Kidney (tissue), 14 donors: ENCODE data around the gene POC1B. TPM values are rescaled to one million over a fixed set of nuclear protein-coding genes. Genes with fewer than 3 reads are reported as not detected.

Experiments used
- DNase-seq, 5 donors: peaks; one replicate each; pipeline ENCODE4 v3.0.0-alpha.2; 2013 to 2020
- FAIRE-seq: peaks from 2 replicates; lab custom pipeline; 2012; peaks lifted over from hg19 to GRCh38; lab: Jason Lieb, UNC
- H3K27ac ChIP-seq, 2 donors: one replicate each; pipeline ENCODE4 v1.7.0; 2013; ENCODE audit warnings: low read depth in 2 of 2, low read length in 2 of 2, inconsistent platforms in 1 of 2
- H3K27me3 ChIP-seq: one replicate; pipeline ENCODE4 v1.7.1; 2013; ENCODE audit warnings: low read length, inconsistent platforms; ENCODE audit not compliant: control insufficient read depth, insufficient read depth
- H3K36me3 ChIP-seq, 3 donors: one replicate each; pipeline versions ENCODE4 v1.7.0 to v1.7.1; 2013; ENCODE audit warnings: low read length in 3 of 3, control low read depth in 1 of 3, inconsistent platforms in 1 of 3; ENCODE audit not compliant: insufficient read depth in 3 of 3, control insufficient read depth in 2 of 3
- H3K4me1 ChIP-seq, 3 donors: one replicate each; pipeline versions ENCODE4 v1.7.0 to v1.7.1; 2013; ENCODE audit warnings: low read length in 3 of 3, inconsistent platforms in 1 of 3, low read depth in 1 of 3; ENCODE audit not compliant: control insufficient read depth in 2 of 3, insufficient read depth in 2 of 3
- H3K4me3 ChIP-seq, 3 donors: one replicate each; pipeline versions ENCODE4 v1.7.0 to v1.8.1; 2013; ENCODE audit warnings: low read length in 3 of 3, control low read depth in 1 of 3, inconsistent platforms in 1 of 3
- H3K9ac ChIP-seq, 3 donors: one replicate each; pipeline versions ENCODE4 v1.7.0 to v1.7.1; 2013; ENCODE audit warnings: low read length in 3 of 3, control low read depth in 1 of 3, inconsistent platforms in 1 of 3
- H3K9me3 ChIP-seq, 3 donors: one replicate each; pipeline versions ENCODE4 v1.7.0 to v1.7.1; 2013; ENCODE audit warnings: low read length in 3 of 3, control low read depth in 1 of 3, inconsistent platforms in 1 of 3; ENCODE audit not compliant: control insufficient read depth in 2 of 3, insufficient read depth in 1 of 3
- CTCF ChIP-seq: IDR thresholded peaks from 3 replicates; pipeline ENCODE4 v1.5.1; 2012; ENCODE audit warnings: mild to moderate bottlenecking, moderate library complexity, borderline replicate concordance; ENCODE audit not compliant: insufficient read depth; ENCODE audit errors: extremely low read depth
- intact Hi-C: fragments of 100-400 bp; cut with DNase I; formaldehyde crosslinking; loops from one replicate; pipeline ENCODE4 v1.11.1; 2022
- polyA plus RNA-seq: library from polyadenylated mRNA; stranded (reverse); fragments of 350-450 nt; fragmentation: Illumina TruSeq; extraction: RNeasy Lipid Tissue Mini Kit (QIAGEN cat#74804); gene quantifications from one replicate; pipeline ENCODE4 v1.2.3, GENCODE V29; 2014; ENCODE audit warnings: low read depth, low replicate concordance; ENCODE audit not compliant: insufficient read depth
- total RNA-seq: library from RNA; stranded (reverse); fragmentation: NEBNext Ultra II Directional; extraction: Animal tissue kit (Norgen Biotek cat#: 25700); gene quantifications from one replicate; pipeline ENCODE4 v1.2.1, GENCODE V29; 2021
- donor health status: control.
- donor health status: control.
- donor health status: control.
- donor health status: control.
- donor health status: control.
- donor health status: DM: yes; HTN: yes; CAD: no.
- donor health status: Normal renal cell carcinoma (clear cell type).

POC1B gene
- total and polyA plus RNA-seq, 2 donors from 2014 or later, result 11.7 to 16.7 TPM

GRCh38 chr12:89475203-89475990 lies 50.5 kb downstream of the POC1B start:
- peaks cover 0 to 2% (median 0%) of the 10 kb centered on the region in 3 donors for H3K4me1 ChIP-seq
- no peaks in the 10 kb centered on the region for H3K9me3 ChIP-seq
- no peak overlapping the region for H3K27ac ChIP-seq
- H3K9ac ChIP-seq, result no peak overlapping the region
- H3K4me3 ChIP-seq, result no peak overlapping the region
- DNase-seq, result no peak
- TF ChIP-seq CTCF, result no peak
- H3K36me3 ChIP-seq, result no peaks in the 10 kb centered on the region
- FAIRE-seq, result no peak
- intact Hi-C loops, result loop anchor here (10.0 kb wide), 1 partner anchor 59 kb away; no protein-coding TSS in a partner anchor
- no peaks in the 10 kb centered on the region for H3K27me3 ChIP-seq

GRCh38 chr12:89474615-89475014 lies 51.2 kb downstream of the POC1B start:
- intact Hi-C loops, result loop anchor here (10.0 kb wide), 1 partner anchor 60 kb away; no protein-coding TSS in a partner anchor
- H3K9ac ChIP-seq, result no peak overlapping the region
- FAIRE-seq (no peak), DNase-seq (no peak)
- H3K27me3 ChIP-seq, result no peaks in the 10 kb centered on the region
- H3K27ac ChIP-seq, result no peak overlapping the region
- no peaks in the 10 kb centered on the region for H3K36me3 ChIP-seq
- TF ChIP-seq CTCF, result no peak
- H3K9me3 ChIP-seq, result no peaks in the 10 kb centered on the region
- H3K4me1 ChIP-seq, result peaks cover 0 to 2% (median 0%) of the 10 kb centered on the region in 3 donors
- H3K4me3 ChIP-seq, result no peak overlapping the region

- TF ChIP-seq CTCF, result no peak
- H3K4me1 ChIP-seq, result peaks cover 0 to under 1% (median 0%) of the 10 kb centered on the region in 3 donors
- no peaks in the 10 kb centered on the region for H3K27me3 ChIP-seq
- no peaks in the 10 kb centered on the region for H3K36me3 ChIP-seq
- DNase-seq, result no peak
- H3K27ac ChIP-seq, result no peak overlapping the region
- H3K9ac ChIP-seq, result no peak overlapping the region
- H3K4me3 ChIP-seq, result no peak overlapping the region
- intact Hi-C loops, result loop anchor here (10.0 kb wide), 1 partner anchor 62 kb away; no protein-coding TSS in a partner anchor
- no peaks in the 10 kb centered on the region for H3K9me3 ChIP-seq
- no peak for FAIRE-seq
Observed at GRCh38 chr12:89472508-89472907, 53.3 kb downstream of the POC1B start.
